ENCODE measurements around the gene SFXN2.

SFXN2 gene

GRCh38 chr10:102676534-102677315, 37.7 kb upstream of the SFXN2 start:
- TF ChIP-seq CTCF (IDR thresholded peaks at IDR 0.05): no peak
- peak overlapping the region; percentile 85 for H3K27ac ChIP-seq
- H3K4me3 ChIP-seq (ENCODE audit: low read depth, low read length): no peak overlapping the region
- H3K79me2 ChIP-seq: no peaks in the 10 kb centered on the region
- peak overlapping the region; percentile 25 for H3K4me2 ChIP-seq (ENCODE audit: low read length)
- no peaks in the 10 kb centered on the region for H3K36me3 ChIP-seq (ENCODE audit: control insufficient read depth, insufficient read depth, low read length)
- peaks cover 65% of the 10 kb centered on the region for H3K4me1 ChIP-seq
- H3K9ac ChIP-seq: no peak overlapping the region
- H3K27me3 ChIP-seq (ENCODE audit: control insufficient read depth, insufficient read depth, low read length): no peaks in the 10 kb centered on the region
- H3K9me3 ChIP-seq (ENCODE audit: control insufficient read depth, low read length): no peaks in the 10 kb centered on the region
- H2AFZ ChIP-seq: peak overlapping the region; percentile 10

GRCh38 chr10:102677331-102678067, 36.9 kb upstream of the SFXN2 start:
- H3K9ac ChIP-seq: no peak overlapping the region
- no peak for TF ChIP-seq CTCF (IDR thresholded peaks at IDR 0.05)
- H3K4me1 ChIP-seq: peaks cover 66% of the 10 kb centered on the region
- H3K4me2 ChIP-seq (ENCODE audit: low read length): no peak overlapping the region
- H3K4me3 ChIP-seq (ENCODE audit: low read depth, low read length): no peak overlapping the region
- H3K27ac ChIP-seq: peak overlapping the region; percentile 85
- no peaks in the 10 kb centered on the region for H3K27me3 ChIP-seq (ENCODE audit: control insufficient read depth, insufficient read depth, low read length)
- no peaks in the 10 kb centered on the region for H3K9me3 ChIP-seq (ENCODE audit: control insufficient read depth, low read length)
- no peaks in the 10 kb centered on the region for H3K36me3 ChIP-seq (ENCODE audit: control insufficient read depth, insufficient read depth, low read length)
- peak overlapping the region; percentile 54 for H2AFZ ChIP-seq
- H3K79me2 ChIP-seq: peaks cover 3% of the 10 kb centered on the region

DNA sequence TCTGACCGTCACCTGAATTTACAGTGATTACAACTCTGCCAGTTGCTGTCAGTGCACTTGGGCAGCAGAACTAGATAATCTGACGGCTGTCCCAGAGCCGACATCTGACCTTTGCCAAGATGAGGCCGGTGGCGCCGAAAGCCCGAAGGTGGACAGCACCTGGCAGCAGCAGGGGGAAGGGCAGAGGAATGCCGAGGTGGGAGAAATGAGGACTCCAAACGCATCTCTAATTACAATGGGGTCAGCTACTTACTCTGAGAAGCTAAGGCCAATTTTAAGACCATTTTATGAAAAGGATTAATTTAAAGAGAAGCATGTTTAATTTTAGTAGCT, 36.4 kb upstream of the SFXN2 start:
- H3K27ac ChIP-seq: peak overlapping the region; percentile 85
- H3K9me3 ChIP-seq (ENCODE audit: control insufficient read depth, low read length): no peaks in the 10 kb centered on the region
- no peak for TF ChIP-seq CTCF (IDR thresholded peaks at IDR 0.05)
- peaks cover 68% of the 10 kb centered on the region for H3K4me1 ChIP-seq
- no peak overlapping the region for H3K9ac ChIP-seq
- no peak overlapping the region for H3K4me2 ChIP-seq (ENCODE audit: low read length)
- no peaks in the 10 kb centered on the region for H3K27me3 ChIP-seq (ENCODE audit: control insufficient read depth, insufficient read depth, low read length)
- H2AFZ ChIP-seq: peak overlapping the region; percentile 54
- peaks cover 4% of the 10 kb centered on the region for H3K79me2 ChIP-seq
- no peak overlapping the region for H3K4me3 ChIP-seq (ENCODE audit: low read depth, low read length)
- no peaks in the 10 kb centered on the region for H3K36me3 ChIP-seq (ENCODE audit: control insufficient read depth, insufficient read depth, low read length)

GRCh38 chr10:102678842-102679289, 35.6 kb upstream of the SFXN2 start:
- Histone ChIP-seq H3K27me3 (ENCODE audit: control insufficient read depth, insufficient read depth, low read length) (no peaks in the 10 kb centered on the region), H3K4me3 (ENCODE audit: low read depth, low read length) (no peak overlapping the region), H3K36me3 (ENCODE audit: control insufficient read depth, insufficient read depth, low read length) (no peaks in the 10 kb centered on the region), H3K79me2 (peaks cover 4% of the 10 kb centered on the region), H3K9me3 (ENCODE audit: control insufficient read depth, low read length) (no peaks in the 10 kb centered on the region), H3K9ac (no peak overlapping the region), H3K4me1 (peaks cover 61% of the 10 kb centered on the region), H3K4me2 (ENCODE audit: low read length) (no peak overlapping the region), H2AFZ (peak overlapping the region; percentile 64), H3K27ac (peak overlapping the region; percentile 85)
- peak; percentile 85 for TF ChIP-seq CTCF (IDR thresholded peaks at IDR 0.05)
